NCI-H1694 (cell line): ENCODE data around the gene HDHD5.

Experiments
- DNase-seq: peaks from one replicate; lab custom pipeline; 2025; lab: John Stamatoyannopoulos, UW

HDHD5 gene

GRCh38 chr22:17105143-17106129 is 53.6 kb downstream of the HDHD5 start:
- no peak for DNase-seq

- no peak for DNase-seq
Measured at GRCh38 chr22:17104336-17104935, 54.6 kb downstream of the HDHD5 start.

DNA sequence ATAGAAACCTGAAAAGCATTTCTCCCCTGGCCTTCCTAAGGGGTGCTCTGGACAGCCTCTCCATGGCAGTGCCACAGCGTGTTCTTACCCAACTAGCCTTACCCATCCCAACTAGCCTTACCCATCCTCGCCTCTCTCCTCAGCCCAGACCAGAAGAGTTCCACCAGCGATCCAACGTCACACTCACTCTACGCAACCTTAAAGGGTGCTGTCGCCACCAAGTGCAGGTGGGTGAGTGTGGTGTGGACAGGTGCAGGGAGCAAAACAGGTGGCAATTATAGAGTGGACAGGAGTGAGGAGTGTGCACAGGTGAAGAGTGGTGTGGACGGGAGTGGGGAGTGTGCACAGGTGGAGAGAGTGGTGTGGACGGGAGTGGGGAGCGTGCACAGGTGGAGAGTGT is 55.7 kb downstream of the HDHD5 start:
- DNase-seq, result no peak

DNA sequence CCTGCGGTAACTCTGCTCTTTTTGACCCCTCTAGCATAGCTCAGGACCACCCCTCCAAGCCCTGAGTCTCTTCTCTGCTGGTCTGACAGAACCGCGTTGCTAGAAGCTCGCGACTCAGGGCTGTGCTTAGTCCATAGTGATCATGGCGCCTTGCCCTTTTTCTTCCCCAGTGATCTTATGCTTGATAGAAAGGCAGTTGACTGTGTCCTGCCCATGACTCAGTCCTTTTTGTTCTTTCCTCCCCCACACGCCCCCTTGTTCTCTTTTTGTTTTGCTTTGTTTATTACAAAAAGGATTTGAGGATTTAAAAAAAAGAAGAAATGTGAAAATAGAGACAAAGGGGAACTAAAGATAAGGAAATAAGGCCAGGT is 56.8 kb downstream of the HDHD5 start:
- no peak for DNase-seq

GRCh38 chr22:17101475-17102296 is 57.4 kb downstream of the HDHD5 start:
- no peak for DNase-seq

DNA sequence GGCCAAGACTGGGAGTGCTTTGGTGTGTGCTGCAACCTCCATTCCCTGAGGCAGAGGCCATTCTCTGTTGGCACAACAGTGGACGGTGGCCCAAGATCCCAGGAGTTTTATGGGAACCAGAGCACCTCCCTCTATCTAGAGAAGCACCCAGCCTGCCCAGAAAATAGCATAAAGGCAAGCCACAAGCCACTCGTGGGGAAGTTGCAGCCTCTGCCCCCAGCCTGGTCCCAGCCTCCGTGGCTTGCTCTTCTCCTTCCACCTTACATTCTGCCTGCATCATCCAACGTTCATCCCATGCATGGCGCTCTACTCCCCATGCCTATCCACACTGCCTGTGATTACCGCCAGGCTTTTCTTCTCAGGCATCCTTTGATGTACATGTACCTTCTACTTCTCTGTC is 58.5 kb downstream of the HDHD5 start:
- no peak for DNase-seq

DNA sequence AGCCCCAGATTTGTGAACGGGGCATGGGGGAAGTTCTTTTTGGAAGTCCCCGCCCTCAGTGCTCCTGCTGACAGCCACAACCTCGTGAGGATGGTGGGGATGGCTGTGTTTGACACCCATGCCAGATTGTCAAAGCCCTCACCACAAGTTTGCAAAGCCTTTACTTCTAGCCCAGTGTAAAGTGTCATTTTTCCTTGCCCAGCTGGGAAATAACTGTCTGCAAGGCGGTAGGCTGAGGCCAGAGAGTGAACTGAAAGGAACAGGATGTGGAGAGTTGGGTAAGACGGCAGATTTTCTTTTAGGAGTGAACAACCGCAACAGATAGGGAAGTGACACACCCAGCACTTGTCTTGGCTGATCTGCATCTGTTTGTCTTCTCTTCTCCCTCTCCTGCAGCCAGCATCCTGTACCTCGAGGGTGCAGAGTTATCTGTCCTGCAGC is 60.7 kb downstream of the HDHD5 start:
- DNase-seq, result no peak

GRCh38 chr22:17097701-17098100 is 61.4 kb downstream of the HDHD5 start:
- no peak for DNase-seq

- peak; percentile 19 for DNase-seq
Measured at GRCh38 chr22:17097062-17097461, 62.0 kb downstream of the HDHD5 start.

GRCh38 chr22:17096071-17096470 is 63.0 kb downstream of the HDHD5 start:
- no peak for DNase-seq

- DNase-seq, result no peak
Measured at GRCh38 chr22:17095538-17095937, 63.5 kb downstream of the HDHD5 start.

DNA sequence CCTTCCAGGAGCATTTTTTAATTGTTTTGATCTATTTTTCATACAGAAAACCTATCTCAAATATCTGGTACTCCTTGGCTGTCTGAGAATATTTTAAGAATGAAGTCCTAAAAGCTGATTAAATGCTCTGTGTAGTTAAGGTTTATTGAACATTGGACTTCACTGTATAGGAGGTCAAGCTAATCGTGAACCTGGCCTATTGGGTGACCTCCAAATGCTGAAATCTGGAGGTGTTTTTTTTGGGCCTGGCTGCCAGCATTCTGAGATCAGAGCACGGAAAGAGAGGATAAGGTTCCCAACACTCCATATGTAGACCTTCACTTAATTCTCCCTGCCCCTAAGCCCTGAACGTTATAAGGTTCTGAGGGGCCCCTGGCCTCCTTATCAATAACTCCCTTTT is 66.0 kb downstream of the HDHD5 start:
- DNase-seq, result no peak

DNA sequence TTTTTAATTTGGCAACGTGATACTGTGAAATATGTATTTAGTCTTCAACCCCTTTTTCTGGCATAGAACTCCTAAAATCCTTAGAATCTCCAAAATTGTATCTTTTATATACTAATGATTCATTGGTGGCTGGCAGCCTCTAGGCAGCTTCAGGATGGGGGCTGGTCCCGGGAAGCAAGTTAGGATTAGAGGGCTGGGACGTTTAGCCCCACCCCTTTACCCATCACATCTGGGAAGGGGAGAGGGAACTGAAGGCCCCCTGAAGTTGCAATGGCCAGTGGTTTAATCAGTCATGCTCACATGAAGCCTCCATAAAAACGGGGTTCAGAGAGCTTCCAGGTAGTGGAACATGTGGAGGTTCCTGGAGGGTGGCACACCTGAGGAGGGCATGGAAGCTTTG is 67.2 kb downstream of the HDHD5 start:
- DNase-seq, result no peak

- DNase-seq, result no peak
Measured at GRCh38 chr22:17090550-17090949, 68.5 kb downstream of the HDHD5 start.
